ENCODE results near the gene TSGA10IP. TPM values are rescaled to one million over a fixed set of nuclear protein-coding genes. Genes with fewer than 3 reads are reported as not detected.

TSGA10IP gene
- total RNA-seq, 1 donor from 2014 or later = not detected

GRCh38 chr11:65944191-65944590 lies 1.1 kb upstream of the TSGA10IP start:
- no peak for DNase-seq (ENCODE audit: low spot score, unreplicated experiment)
- Mint-ChIP-seq H3K27me3 (peaks cover 23% of the 10 kb centered on the region), H3K4me1 (ENCODE audit: low read depth) (no peaks in the 10 kb centered on the region), H3K27ac (no peak overlapping the region), H3K36me3 (ENCODE audit: insufficient read depth) (no peaks in the 10 kb centered on the region), H3K9me3 (ENCODE audit: low read depth) (no peaks in the 10 kb centered on the region), H3K4me3 (ENCODE audit: low read depth) (no peak overlapping the region)
- TF ChIP-seq, protein P1, sequence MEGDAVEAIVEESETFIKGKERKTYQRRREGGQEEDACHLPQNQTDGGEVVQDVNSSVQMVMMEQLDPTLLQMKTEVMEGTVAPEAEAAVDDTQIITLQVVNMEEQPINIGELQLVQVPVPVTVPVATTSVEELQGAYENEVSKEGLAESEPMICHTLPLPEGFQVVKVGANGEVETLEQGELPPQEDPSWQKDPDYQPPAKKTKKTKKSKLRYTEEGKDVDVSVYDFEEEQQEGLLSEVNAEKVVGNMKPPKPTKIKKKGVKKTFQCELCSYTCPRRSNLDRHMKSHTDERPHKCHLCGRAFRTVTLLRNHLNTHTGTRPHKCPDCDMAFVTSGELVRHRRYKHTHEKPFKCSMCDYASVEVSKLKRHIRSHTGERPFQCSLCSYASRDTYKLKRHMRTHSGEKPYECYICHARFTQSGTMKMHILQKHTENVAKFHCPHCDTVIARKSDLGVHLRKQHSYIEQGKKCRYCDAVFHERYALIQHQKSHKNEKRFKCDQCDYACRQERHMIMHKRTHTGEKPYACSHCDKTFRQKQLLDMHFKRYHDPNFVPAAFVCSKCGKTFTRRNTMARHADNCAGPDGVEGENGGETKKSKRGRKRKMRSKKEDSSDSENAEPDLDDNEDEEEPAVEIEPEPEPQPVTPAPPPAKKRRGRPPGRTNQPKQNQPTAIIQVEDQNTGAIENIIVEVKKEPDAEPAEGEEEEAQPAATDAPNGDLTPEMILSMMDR (IDR thresholded peaks at IDR 0.05; ENCODE audit: unreplicated experiment) = no peak

- TF ChIP-seq, protein P1 (IDR thresholded peaks at IDR 0.05; ENCODE audit: unreplicated experiment) = no peak
- no peak for DNase-seq (ENCODE audit: low spot score, unreplicated experiment)
- Mint-ChIP-seq H3K4me3 (ENCODE audit: low read depth) (no peak overlapping the region), H3K9me3 (ENCODE audit: low read depth) (no peaks in the 10 kb centered on the region), H3K27me3 (peaks cover 23% of the 10 kb centered on the region), H3K4me1 (ENCODE audit: low read depth) (no peaks in the 10 kb centered on the region), H3K36me3 (ENCODE audit: insufficient read depth) (no peaks in the 10 kb centered on the region), H3K27ac (no peak overlapping the region)
Observed at GRCh38 chr11:65944767-65945166, 513 bp upstream of the TSGA10IP start.

GRCh38 chr11:65945941-65946558 lies 770 bp downstream of the TSGA10IP start:
- Mint-ChIP-seq H3K27me3 (peaks cover 17% of the 10 kb centered on the region), H3K4me1 (ENCODE audit: low read depth) (no peaks in the 10 kb centered on the region), H3K9me3 (ENCODE audit: low read depth) (no peaks in the 10 kb centered on the region), H3K27ac (no peak overlapping the region), H3K36me3 (ENCODE audit: insufficient read depth) (no peaks in the 10 kb centered on the region), H3K4me3 (ENCODE audit: low read depth) (no peak overlapping the region)
- TF ChIP-seq, protein P1 (IDR thresholded peaks at IDR 0.05; ENCODE audit: unreplicated experiment) = no peak
- no peak for DNase-seq (ENCODE audit: low spot score, unreplicated experiment)

GRCh38 chr11:65946655-65947054 lies 1.4 kb downstream of the TSGA10IP start:
- no peaks in the 10 kb centered on the region for H3K4me1 Mint-ChIP-seq (ENCODE audit: low read depth)
- H3K36me3 Mint-ChIP-seq (ENCODE audit: insufficient read depth) = no peaks in the 10 kb centered on the region
- H3K9me3 Mint-ChIP-seq (ENCODE audit: low read depth) = no peaks in the 10 kb centered on the region
- H3K4me3 Mint-ChIP-seq (ENCODE audit: low read depth) = no peak overlapping the region
- peaks cover 11% of the 10 kb centered on the region for H3K27me3 Mint-ChIP-seq
- no peak for DNase-seq (ENCODE audit: low spot score, unreplicated experiment)
- H3K27ac Mint-ChIP-seq = no peak overlapping the region
- TF ChIP-seq, protein P1 (IDR thresholded peaks at IDR 0.05; ENCODE audit: unreplicated experiment) = no peak

- DNase-seq (ENCODE audit: low spot score, unreplicated experiment) = no peak
- H3K27ac Mint-ChIP-seq = no peak overlapping the region
- H3K36me3 Mint-ChIP-seq (ENCODE audit: insufficient read depth) = no peaks in the 10 kb centered on the region
- H3K4me1 Mint-ChIP-seq (ENCODE audit: low read depth) = peaks cover 2% of the 10 kb centered on the region
- no peak overlapping the region for H3K4me3 Mint-ChIP-seq (ENCODE audit: low read depth)
- no peaks in the 10 kb centered on the region for H3K9me3 Mint-ChIP-seq (ENCODE audit: low read depth)
- TF ChIP-seq, protein P1 (IDR thresholded peaks at IDR 0.05; ENCODE audit: unreplicated experiment) = no peak
- H3K27me3 Mint-ChIP-seq = peaks cover 10% of the 10 kb centered on the region
Observed at GRCh38 chr11:65947133-65947532, 1.9 kb downstream of the TSGA10IP start.
